ENCODE measurements around the gene EMILIN3.
A peak's percentile ranks its signal among the peaks of the same experiment; 100 is the strongest.

The EMILIN3 gene

GRCh38 chr20:41392871-41393704 is 26.5 kb upstream of the EMILIN3 start:
- peak in 45 of 58 donors; percentile 9 to 78 (median 40) for DNase-seq

DNA sequence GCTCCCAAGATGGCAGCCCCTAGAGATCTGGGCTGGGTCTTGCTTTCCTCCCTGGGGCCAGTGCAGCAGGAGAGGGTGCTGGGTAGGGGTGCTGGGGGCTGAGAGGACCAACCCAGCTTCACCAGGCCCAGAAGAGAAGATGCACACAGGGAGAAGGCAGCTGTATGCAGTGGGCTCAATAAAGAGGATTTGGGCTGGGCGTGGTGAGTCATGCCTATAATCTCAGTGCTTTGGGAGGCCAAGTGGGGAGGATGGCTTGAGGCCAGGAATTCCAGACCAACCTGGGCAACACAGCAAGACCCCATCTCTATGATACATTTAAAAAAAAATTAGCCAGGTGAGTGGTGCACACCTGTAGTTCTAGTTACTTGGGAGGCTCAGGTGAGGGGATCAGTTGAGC is 25.7 kb upstream of the EMILIN3 start:
- no peak for DNase-seq

DNA sequence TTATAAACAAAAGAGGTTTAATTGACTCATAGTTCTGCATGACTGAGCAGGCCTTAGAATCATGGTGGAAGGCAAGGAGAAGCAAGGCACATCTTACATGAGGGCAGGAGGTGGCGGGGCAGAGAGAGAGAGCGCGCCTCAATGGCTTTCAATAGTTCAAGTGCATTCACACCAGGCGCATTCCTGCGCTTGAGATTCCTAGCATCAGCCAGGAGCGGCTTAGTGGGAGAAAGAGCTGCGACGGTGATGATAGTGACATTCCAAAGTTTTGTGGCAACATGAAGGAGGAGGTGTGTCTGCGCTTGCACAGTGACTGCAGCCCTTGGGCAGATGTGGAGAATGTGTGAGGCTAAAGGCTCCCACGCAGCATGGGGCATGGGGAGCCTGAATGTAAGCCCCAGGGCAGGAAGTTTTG is 25.0 kb upstream of the EMILIN3 start:
- DNase-seq = no peak

- no peak for DNase-seq
Observed at GRCh38 chr20:41390889-41391288, 24.3 kb upstream of the EMILIN3 start.

DNA sequence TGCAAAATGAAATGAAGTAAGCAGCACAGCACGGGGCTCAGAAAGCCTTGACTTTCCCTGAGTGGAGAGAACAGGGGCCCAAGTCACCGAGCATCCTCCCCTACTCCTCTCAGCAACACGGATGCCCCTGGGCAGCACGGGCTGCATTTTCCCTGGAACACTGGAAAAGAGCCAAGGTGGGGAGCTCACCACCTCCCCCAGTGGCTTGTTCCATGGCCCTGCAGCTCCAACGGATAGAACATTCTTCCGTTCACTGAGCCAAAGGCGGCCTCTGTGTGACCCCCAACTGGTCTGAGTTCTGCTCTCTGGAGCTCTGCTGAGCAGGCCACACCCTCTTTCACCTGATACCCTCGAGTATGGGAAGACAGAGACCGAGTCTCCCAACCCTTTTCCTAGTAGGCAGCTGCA is 20.8 kb upstream of the EMILIN3 start:
- no peak for DNase-seq

GRCh38 chr20:41386502-41387427 is 20.1 kb upstream of the EMILIN3 start:
- no peak for DNase-seq

DNA sequence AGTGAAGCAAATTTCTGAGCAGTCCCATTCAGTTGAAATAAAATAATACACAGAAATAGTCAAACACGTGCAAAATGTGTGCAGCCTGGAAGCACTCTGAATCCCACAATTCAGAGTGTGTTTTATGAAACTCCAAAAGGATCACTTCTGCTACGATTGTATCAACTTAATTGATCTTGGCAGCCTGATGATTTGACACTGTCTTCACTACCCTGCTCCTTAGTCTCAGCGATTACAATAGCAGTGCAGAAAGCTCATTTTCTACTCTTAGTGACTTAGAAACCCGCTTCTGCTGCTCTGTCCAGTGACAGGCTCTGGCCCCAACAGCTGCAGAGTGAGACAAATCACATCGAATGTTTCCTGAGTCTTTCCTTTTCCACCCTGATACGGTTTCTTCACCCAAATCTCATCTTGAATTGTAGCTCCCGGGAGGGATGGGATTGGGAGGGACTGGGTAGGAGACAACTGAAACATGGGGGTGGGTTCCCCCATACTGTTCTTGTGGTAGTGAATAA is 16.2 kb upstream of the EMILIN3 start:
- no peak for DNase-seq

DNA sequence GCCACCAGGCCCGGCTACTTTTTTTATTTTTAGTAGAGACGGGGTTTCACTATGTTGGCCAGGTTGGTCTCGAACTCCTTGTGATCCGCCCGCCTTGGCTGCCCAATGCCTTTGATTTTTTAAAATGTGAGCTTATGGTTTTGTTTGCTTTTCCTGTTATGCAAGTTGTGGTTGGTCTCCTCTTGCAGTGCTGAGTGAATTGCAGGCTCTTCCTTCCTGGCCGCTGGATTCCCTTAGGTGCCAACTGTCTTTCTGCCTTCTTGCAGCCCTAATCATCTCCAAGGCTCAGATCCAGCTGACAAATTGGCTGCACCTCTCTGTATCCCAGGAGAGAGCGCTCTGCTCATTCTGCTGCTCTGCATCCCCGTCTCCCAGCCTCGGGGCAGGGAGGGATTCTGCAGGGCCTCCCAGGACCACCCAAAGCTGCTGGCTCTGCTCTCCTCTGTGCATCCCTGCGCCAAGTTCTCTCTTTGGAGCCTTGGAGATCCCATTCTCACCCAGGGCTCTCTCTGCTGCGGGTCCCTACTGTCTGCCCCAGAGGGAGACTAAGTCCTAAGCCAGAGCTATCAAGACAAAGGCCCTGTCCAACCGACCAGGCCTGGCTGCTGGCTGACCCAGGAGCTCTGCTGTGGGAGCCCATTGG is 14.1 kb upstream of the EMILIN3 start:
- DNase-seq = no peak

- no peak for DNase-seq
Observed at GRCh38 chr20:41379551-41379950, 12.9 kb upstream of the EMILIN3 start.

DNA sequence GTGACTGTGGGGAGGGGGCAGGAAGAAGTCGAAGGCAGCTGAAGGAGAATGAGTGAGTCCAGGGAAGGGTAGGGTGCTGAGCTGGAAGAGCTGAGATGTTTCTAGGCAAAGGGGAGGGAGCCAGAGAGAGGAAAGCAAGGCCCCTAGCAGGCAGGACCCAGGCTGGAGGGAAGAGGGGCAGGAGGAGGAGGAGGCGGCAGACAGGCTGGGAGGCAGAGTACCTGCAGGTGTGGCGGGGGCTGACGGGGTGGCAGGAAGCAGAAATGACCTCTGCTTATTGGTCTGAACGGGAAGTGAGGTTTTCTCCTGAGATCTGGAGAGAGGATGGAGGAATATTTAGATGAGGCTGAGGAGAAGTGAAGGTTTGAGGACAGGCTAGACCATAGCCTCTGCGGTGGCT is 10.7 kb upstream of the EMILIN3 start:
- DNase-seq = no peak

- DNase-seq = no peak
Observed at GRCh38 chr20:41376349-41376748, 9.7 kb upstream of the EMILIN3 start.

DNA sequence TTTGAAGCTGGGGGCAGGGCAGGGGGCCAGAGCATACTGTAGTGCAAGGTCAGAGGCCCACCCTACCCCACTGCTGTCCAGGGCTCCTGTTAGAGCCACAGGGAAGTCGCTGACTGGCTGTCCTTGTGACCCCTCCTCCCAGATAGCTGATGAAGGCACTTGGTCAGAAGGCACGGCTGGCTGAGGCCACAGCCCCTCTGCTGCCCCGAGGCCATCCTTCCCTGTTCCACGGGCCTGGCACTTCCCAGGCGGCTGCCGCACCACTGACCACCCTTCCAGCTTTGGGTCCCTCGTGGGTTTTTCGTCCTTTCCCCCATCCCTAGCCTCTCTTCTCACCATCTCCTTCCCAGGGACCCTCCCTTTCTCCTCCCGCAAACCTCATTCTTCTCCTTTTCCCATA is 9.2 kb upstream of the EMILIN3 start:
- no peak for DNase-seq

GRCh38 chr20:41373931-41374920 is 7.6 kb upstream of the EMILIN3 start:
- DNase-seq = no peak

DNA sequence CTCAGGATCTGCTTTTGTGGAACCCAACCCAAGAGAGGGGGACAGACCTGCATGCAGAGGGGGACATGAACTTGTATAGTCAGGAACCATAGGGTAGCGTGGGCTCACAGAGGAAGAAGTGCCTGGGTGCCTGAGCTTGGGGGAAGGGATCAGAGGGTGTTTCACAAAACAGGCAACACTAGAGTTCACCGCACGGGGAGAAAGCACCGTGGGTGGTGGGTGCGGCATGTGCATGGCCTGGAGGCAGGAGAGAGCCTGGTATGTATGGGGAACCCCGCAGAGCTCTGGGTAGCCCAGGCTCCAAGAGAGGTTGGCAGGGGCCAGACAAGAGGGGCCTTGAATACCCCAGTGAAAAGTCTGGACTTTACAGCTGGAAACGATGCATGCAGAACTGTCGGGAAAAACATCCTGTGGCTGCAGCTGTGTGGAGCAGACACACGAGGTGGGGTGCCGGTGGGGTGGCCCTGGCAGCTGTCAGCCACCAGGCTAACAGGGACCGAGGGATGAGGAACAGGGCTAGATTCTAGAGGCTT is 6.7 kb upstream of the EMILIN3 start:
- DNase-seq = no peak

- DNase-seq = no peak
Observed at GRCh38 chr20:41371371-41371770, 4.8 kb upstream of the EMILIN3 start.

DNA sequence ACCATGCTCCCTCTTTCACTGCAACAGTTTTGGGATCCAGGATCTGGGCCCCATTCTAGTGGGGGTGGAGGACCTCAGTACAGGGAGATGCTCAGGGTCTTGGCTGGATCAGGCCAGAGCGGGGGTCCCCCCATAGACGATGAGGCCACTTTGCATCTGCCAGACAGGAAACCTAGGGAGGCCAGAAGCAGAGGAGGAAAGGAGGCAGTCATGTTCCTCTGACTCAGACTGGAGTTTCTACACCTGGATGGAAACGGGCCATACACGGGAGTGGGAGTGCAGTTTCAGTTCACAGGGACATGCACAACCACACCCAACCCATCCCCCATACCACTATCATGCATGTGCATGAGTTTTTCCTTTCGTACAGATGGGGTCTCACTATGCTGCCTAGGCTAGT is 3.6 kb upstream of the EMILIN3 start:
- DNase-seq = no peak

GRCh38 chr20:41369673-41370072 is 3.1 kb upstream of the EMILIN3 start:
- DNase-seq = no peak

- no peak for DNase-seq
Observed at GRCh38 chr20:41367956-41368355, 1.3 kb upstream of the EMILIN3 start.

DNA sequence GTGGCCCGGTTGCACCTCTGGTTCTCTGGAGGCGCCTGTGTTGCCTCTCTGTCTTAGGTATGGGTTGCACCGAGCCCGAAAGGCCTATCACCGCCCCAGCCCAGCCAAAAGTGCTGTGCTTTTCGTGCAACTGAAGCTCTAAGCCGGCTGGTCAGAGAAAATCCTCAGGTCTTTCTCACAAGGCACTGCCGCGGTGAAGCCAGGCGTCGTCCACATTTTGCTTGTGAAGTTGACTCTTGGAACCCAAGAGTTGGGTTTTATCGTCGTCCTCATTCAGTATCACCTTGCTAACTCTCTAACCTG is 726 bp upstream of the EMILIN3 start:
- no peak for DNase-seq
